Vagina (tissue), 2 donors: Measurements from ENCODE around the gene KREMEN2.

Experiments
- CTCF ChIP-seq, 3 experiments: fragments of 450-650 bp in 2 of 3; fragments of 200-600 bp in 1 of 3; sonication (generic) in 1 of 3; IDR thresholded peaks; one replicate each; pipeline ENCODE4 v1.5.1; 2017 to 2019; ENCODE audit warnings: antibody characterized with exemption in 3 of 3, mild to moderate bottlenecking in 2 of 3, moderate library complexity in 2 of 3
- POLR2A ChIP-seq, 2 donors: fragments of 450-650 bp; IDR thresholded peaks; one replicate each; pipeline ENCODE4 v1.6.1; 2017; ENCODE audit warnings: antibody characterized with exemption in 2 of 2, mild to moderate bottlenecking in 2 of 2, moderate library complexity in 2 of 2
- POLR2AphosphoS5 ChIP-seq, 2 donors: sonication (generic); formaldehyde crosslinking; IDR thresholded peaks; one replicate each; pipeline ENCODE4 v1.9.0; 2017; ENCODE audit warnings: antibody characterized with exemption in 2 of 2, mild to moderate bottlenecking in 2 of 2, low read depth in 1 of 2; ENCODE audit not compliant: insufficient read depth in 1 of 2

- TF ChIP-seq POLR2A (IDR thresholded peaks at IDR 0.05) (no peak), CTCF (IDR thresholded peaks at IDR 0.05) (no peak), POLR2AphosphoS5 (IDR thresholded peaks at IDR 0.05; ENCODE audit: insufficient read depth in 1 of 2, low read depth in 1 of 2) (no peak)
Measured at GRCh38 chr16:2928796-2929195, 35.3 kb upstream of the KREMEN2 start.
